ENCODE results near the gene MEIKIN. TPM values are rescaled to one million over a fixed set of nuclear protein-coding genes. Genes with fewer than 3 reads are reported as not detected.

Gene MEIKIN
- total RNA-seq, 1 donor from 2014 or later: not detected

GRCh38 chr5:131867524-131867923 lies 77.9 kb downstream of the MEIKIN start:
- Mint-ChIP-seq H3K36me3 (ENCODE audit: low read depth) (peaks cover 15% of the 10 kb centered on the region), H3K4me1 (no peaks in the 10 kb centered on the region), H3K9me3 (peaks cover 21% of the 10 kb centered on the region), H3K27ac (ENCODE audit: unreplicated experiment) (no peak overlapping the region), H3K27me3 (ENCODE audit: low read depth) (no peaks in the 10 kb centered on the region), H3K4me3 (no peak overlapping the region)
- TF ChIP-seq, protein P1, sequence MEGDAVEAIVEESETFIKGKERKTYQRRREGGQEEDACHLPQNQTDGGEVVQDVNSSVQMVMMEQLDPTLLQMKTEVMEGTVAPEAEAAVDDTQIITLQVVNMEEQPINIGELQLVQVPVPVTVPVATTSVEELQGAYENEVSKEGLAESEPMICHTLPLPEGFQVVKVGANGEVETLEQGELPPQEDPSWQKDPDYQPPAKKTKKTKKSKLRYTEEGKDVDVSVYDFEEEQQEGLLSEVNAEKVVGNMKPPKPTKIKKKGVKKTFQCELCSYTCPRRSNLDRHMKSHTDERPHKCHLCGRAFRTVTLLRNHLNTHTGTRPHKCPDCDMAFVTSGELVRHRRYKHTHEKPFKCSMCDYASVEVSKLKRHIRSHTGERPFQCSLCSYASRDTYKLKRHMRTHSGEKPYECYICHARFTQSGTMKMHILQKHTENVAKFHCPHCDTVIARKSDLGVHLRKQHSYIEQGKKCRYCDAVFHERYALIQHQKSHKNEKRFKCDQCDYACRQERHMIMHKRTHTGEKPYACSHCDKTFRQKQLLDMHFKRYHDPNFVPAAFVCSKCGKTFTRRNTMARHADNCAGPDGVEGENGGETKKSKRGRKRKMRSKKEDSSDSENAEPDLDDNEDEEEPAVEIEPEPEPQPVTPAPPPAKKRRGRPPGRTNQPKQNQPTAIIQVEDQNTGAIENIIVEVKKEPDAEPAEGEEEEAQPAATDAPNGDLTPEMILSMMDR (conservative IDR thresholded peaks at IDR 0.05): no peak
- DNase-seq (ENCODE audit: low read depth, low spot score): no peak

GRCh38 chr5:131863700-131864099 lies 81.8 kb downstream of the MEIKIN start:
- TF ChIP-seq, protein P1 (conservative IDR thresholded peaks at IDR 0.05): no peak
- H3K27ac Mint-ChIP-seq (ENCODE audit: unreplicated experiment): no peak overlapping the region
- no peak overlapping the region for H3K4me3 Mint-ChIP-seq
- no peaks in the 10 kb centered on the region for H3K27me3 Mint-ChIP-seq (ENCODE audit: low read depth)
- H3K36me3 Mint-ChIP-seq (ENCODE audit: low read depth): peaks cover 7% of the 10 kb centered on the region
- no peaks in the 10 kb centered on the region for H3K4me1 Mint-ChIP-seq
- DNase-seq (ENCODE audit: low read depth, low spot score): no peak
- H3K9me3 Mint-ChIP-seq: peaks cover 14% of the 10 kb centered on the region

GRCh38 chr5:131857388-131857787 lies 88.1 kb downstream of the MEIKIN start:
- H3K4me3 Mint-ChIP-seq: no peak overlapping the region
- H3K36me3 Mint-ChIP-seq (ENCODE audit: low read depth): no peaks in the 10 kb centered on the region
- H3K27me3 Mint-ChIP-seq (ENCODE audit: low read depth): no peaks in the 10 kb centered on the region
- H3K9me3 Mint-ChIP-seq: peaks cover 6% of the 10 kb centered on the region
- H3K4me1 Mint-ChIP-seq: peaks cover 15% of the 10 kb centered on the region
- no peak overlapping the region for H3K27ac Mint-ChIP-seq (ENCODE audit: unreplicated experiment)
- no peak for DNase-seq (ENCODE audit: low read depth, low spot score)
- TF ChIP-seq, protein P1 (conservative IDR thresholded peaks at IDR 0.05): no peak

DNA sequence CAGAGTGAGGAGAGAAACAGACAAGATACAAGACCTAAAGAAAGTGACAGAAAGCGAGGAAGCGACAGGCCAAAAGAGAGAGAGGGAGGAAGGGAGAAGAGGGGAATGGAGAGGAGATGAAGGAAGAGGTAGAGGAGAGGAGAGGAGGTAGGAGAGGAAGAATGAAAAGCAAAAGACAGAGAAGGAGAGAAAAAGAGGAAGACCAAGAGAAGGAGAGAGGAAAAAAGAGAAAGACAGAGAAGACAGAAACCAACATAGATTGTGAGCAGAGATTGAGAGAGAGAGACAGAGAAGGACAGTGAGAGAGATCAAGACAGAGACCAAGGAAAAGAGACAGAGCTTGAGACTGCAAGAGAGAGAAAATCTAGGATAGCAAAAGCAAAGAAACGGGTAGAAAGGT lies 90.0 kb downstream of the MEIKIN start:
- Mint-ChIP-seq H3K9me3 (peaks cover 5% of the 10 kb centered on the region), H3K36me3 (ENCODE audit: low read depth) (no peaks in the 10 kb centered on the region), H3K4me1 (peaks cover 15% of the 10 kb centered on the region), H3K4me3 (no peak overlapping the region), H3K27me3 (ENCODE audit: low read depth) (no peaks in the 10 kb centered on the region), H3K27ac (ENCODE audit: unreplicated experiment) (peak overlapping the region; percentile 78)
- TF ChIP-seq, protein P1 (conservative IDR thresholded peaks at IDR 0.05): no peak
- no peak for DNase-seq (ENCODE audit: low read depth, low spot score)

DNA sequence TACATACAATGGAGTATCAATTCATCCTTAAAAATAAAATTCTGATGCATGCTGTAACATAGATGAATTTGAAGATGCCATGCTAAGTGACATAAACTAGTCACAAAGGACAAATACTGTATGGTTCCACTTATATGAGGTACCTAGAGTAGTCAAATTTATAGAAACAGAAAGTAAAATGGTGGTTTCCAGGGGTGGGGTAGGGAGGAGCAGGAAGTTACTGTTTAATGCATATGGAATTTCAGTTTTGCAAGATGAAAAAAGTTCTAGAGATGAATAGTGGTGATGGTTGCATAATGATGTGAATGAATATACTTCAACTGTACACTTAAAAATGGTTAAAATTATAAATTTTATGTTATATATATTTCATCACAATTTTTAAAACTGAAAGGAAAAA lies 91.3 kb downstream of the MEIKIN start:
- TF ChIP-seq, protein P1 (conservative IDR thresholded peaks at IDR 0.05): no peak
- H3K4me1 Mint-ChIP-seq: peaks cover 15% of the 10 kb centered on the region
- no peak overlapping the region for H3K27ac Mint-ChIP-seq (ENCODE audit: unreplicated experiment)
- H3K4me3 Mint-ChIP-seq: no peak overlapping the region
- no peak for DNase-seq (ENCODE audit: low read depth, low spot score)
- no peaks in the 10 kb centered on the region for H3K27me3 Mint-ChIP-seq (ENCODE audit: low read depth)
- H3K9me3 Mint-ChIP-seq: peaks cover 4% of the 10 kb centered on the region
- no peaks in the 10 kb centered on the region for H3K36me3 Mint-ChIP-seq (ENCODE audit: low read depth)

DNA sequence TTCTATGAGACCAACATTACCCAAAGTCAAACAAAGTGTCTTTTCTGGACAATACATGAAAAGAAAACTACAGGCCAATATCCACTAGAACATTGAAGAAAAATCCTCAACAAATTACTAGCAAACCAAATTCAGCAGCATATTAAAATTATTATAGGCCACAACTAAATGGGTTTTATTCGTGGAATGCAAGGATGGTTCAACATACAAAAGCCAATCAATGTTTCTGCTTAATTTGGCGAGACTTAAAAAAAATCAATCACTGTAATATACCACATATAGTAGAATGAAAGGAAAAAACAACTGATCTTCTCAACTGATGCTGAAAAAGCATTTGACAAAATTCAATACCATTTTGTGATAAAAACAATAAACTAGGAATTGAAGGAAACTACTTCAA lies 96.8 kb downstream of the MEIKIN start:
- DNase-seq (ENCODE audit: low read depth, low spot score): no peak
- H3K27me3 Mint-ChIP-seq (ENCODE audit: low read depth): no peaks in the 10 kb centered on the region
- peaks cover 27% of the 10 kb centered on the region for H3K9me3 Mint-ChIP-seq
- TF ChIP-seq, protein P1 (conservative IDR thresholded peaks at IDR 0.05): no peak
- no peak overlapping the region for H3K27ac Mint-ChIP-seq (ENCODE audit: unreplicated experiment)
- peaks cover 12% of the 10 kb centered on the region for H3K36me3 Mint-ChIP-seq (ENCODE audit: low read depth)
- H3K4me3 Mint-ChIP-seq: no peak overlapping the region
- H3K4me1 Mint-ChIP-seq: no peaks in the 10 kb centered on the region
